Epidermal melanocyte (primary cell): ENCODE results near the gene MTHFSD.
A peak's percentile ranks its signal among the peaks of the same experiment; 100 is the strongest.

Source experiments
- DNase-seq: peaks from one replicate; pipeline ENCODE4 v3.0.0; 2011; ENCODE audit warnings: low spot score; ENCODE audit not compliant: insufficient read length

The MTHFSD gene

GRCh38 chr16:86584071-86584685, 29.1 kb upstream of the MTHFSD start:
- no peak for DNase-seq

DNA sequence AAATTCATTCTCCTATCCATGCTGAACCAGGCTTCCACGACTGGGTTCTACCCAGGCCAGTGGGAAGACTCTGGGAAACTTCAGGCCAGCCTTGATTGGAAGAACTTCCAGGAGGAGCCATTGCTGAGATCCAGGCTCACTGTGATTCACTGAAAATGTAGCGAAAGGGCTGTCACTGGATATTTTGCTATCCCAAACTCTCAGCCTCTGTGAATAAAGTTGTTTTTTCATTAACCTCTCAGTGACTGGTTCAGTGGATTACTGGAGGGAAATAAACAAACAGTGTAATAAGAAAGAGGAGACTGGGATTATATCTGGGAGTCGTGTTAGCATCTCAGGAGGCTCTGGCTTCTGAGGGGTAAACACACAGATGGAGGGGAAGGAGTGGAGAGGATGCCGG, 26.4 kb upstream of the MTHFSD start:
- DNase-seq, result no peak

DNA sequence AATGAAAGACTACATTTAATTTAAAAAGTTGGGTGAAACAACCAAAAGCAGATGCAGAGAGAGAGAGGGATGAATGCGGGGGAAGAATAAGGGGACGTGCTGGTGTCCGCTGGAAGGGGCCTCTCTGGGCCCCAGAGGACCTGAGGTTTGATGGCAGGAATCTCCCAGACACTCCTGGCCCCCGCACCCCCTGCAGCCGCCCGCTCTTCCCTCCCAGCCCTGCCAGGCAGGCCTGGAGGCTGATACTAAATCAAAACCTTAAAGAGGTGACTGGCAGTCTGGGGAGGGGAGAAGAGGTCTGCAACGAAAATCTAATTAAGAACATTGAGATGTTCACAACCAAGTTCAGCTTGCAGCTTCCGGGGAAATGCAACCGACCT, 25.7 kb upstream of the MTHFSD start:
- no peak for DNase-seq

GRCh38 chr16:86580063-86580790, 25.2 kb upstream of the MTHFSD start:
- no peak for DNase-seq

DNA sequence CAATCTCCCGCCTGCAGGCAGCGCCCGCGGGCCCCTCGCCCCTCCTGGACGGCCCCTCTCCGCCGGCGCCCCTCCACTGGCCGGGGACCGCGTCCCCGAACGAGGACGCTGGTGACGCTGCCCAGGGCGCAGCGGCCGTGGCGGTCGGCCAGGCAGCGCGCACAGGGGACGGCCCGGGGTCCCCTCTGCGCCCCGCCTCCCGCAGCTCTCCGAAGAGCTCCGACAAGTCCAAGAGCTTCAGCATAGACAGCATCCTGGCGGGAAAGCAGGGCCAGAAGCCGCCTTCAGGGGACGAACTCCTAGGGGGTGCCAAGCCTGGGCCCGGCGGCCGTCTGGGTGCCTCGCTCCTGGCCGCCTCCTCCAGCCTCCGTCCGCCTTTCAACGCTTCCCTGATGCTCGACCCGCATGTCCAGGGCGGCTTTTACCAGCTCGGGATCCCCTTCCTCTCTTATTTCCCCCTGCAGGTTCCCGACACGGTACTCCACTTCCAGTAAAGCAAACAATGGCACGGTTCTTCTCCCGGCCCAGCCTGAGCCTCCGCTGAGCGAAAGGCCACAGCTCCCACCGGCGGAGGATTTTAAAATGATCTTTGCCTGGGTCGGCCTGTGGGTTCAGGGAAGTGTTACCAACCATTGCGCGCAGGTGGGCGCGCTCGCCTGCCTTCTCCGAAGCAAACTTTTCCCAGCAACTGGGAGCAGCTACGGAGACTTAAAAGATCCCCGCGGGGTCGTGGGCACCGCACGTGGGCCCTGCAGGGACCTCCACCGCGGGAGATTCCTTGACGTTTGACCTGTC, 24.4 kb upstream of the MTHFSD start:
- DNase-seq, result no peak

DNA sequence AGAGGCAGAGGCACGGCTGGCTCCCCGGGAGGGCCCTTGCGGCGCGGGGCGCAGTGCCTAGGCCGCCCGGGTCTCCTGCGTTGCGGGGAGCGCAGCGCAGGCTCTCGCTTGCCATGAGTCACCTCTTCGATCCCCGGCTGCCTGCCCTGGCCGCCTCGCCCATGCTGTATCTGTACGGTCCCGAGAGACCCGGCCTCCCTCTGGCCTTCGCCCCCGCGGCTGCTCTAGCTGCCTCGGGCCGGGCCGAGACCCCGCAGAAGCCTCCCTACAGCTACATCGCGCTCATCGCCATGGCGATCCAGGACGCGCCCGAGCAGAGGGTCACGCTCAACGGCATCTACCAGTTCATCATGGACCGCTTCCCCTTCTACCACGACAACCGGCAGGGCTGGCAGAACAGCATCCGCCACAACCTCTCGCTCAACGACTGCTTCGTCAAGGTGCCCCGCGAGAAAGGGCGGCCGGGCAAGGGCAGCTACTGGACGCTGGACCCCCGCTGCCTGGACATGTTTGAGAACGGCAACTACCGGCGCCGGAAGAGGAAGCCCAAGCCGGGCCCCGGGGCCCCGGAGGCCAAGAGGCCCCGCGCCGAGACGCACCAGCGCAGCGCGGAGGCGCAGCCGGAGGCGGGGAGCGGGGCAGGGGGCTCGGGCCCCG, 23.7 kb upstream of the MTHFSD start:
- no peak for DNase-seq

DNA sequence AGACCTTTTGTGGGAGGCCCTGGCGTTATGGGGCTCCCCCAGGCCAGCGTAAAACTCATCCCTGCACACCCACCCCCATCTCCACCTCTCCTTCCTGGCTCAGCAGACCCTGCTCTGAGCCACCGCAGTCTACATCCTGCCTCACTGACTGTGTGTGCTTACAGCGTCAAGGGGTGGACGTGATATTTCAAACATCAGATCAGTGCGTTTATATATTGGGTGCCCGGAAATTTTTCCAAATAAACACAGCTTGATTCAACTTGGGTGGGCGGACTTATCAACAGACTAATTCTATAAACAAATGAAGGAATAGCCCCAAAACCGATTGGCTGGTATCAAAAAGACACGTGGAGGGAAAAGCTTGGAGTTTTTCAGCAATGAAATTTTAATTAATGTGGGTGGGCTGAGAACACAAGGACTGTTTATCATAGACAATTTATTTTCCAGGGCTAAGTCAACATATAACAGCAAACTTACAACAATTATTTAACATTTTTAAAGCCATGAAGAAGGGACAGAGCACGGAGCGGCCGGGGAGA, 23.1 kb upstream of the MTHFSD start, which contains the start of gene FOXL1:
Gene FOXL1 (plus strand): TSS at position 489 of the 539 bp plus-strand sequence. CDS start 175 bp downstream, outside the sequence.
- DNase-seq, result no peak

DNA sequence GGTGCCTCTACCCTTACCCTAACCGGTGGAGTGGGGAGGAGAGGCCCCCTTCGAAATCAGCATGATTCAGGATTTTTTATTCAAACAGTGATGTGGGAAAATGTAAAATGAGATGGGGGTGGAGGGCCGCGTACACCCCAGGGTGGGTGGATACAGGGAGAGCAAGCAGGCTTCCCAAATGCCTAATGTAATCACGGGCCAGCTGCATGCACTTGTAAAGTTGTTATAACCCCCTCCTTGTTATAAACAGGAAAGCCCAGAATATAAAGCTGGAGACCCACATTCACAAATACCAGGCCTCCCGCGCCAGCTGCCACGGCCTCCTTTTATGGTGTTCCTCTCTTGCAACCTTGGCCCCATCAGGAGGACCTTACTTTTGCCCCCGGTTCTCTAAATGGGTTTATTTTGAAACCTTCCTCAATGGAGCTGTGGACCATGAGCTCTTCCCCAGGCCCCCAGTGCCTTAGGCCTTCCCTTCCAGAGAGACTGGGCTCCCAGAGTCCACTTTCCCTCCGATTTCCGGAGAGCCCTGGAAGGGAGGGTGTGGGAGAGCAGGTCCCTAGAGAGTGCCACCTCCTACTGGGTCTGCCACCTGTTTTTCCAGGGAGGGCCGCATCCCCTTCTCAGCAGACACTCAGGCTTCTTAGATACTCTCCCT, 22.4 kb upstream of the MTHFSD start:
- no peak for DNase-seq

- no peak for DNase-seq
Measured at GRCh38 chr16:86576591-86577313, 21.7 kb upstream of the MTHFSD start.

GRCh38 chr16:86575754-86576557, 20.9 kb upstream of the MTHFSD start:
- peak; percentile 93 for DNase-seq

- DNase-seq, result no peak
Measured at GRCh38 chr16:86575095-86575685, 20.2 kb upstream of the MTHFSD start.

DNA sequence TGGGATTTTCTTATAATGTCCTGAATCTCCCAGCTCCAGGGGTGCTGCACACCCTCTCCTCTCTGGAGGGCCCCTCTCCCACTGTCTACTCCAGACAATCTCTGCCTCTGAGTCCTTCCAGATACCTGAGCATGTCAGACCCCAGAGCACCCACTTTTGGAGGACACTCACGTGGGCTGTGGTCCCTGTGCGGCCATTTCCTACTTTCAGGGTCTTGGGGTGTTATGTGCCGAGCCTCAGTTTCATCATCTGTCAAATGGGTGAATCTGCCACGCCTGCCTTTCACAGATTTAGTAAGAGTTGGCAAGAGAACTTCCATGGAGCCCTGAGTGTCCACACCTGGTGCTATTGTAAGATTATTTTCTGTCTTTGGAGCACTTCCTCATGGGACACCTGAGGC, 19.6 kb upstream of the MTHFSD start:
- DNase-seq, result no peak

- no peak for DNase-seq
Measured at GRCh38 chr16:86573646-86574508, 18.8 kb upstream of the MTHFSD start.

- no peak for DNase-seq
Measured at GRCh38 chr16:86573215-86573614, 18.2 kb upstream of the MTHFSD start.

DNA sequence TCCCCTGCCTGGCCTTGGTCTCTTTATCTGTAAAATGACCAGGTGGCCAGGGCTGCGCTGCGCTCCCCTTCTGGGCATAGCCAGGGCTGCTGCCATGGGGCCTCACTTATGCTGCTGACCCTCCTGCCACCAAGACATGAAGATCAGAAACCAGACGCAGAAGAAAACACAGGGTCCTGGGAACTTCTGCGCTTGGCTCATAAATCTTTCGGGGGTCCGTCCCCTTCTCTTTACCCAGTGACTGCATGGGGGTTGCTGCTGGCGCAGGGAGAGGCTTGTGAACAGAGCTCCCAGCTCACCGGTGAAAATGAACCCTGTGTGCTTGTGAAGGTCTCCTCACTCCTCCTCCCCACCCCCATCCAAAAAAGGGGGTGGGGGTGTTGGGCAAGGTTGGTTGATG, 17.6 kb upstream of the MTHFSD start:
- no peak for DNase-seq

DNA sequence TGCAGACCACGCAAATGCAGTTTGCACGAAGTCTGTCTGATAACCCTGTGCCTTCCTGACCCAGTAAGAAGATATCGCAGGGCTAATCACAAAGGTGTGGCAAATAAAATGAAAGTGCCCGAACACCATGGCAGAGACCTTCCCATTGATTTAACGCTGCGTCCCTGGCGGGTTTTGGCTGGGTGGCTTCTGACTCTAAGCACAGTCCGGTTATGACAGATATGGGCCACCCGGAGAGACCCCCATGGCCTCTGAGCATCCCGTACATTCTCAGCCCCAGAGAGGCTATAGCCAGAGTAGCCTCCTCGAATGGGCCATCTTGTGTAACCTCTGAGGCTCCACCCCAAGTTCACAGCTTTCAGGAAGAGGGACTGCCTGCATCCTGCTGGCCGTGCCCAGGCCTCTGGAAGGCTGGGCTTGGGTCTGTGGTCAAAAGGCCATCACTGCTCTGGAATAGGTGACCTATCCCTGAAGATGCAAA, 17.0 kb upstream of the MTHFSD start:
- no peak for DNase-seq

GRCh38 chr16:86571530-86571915, 16.5 kb upstream of the MTHFSD start:
- DNase-seq, result no peak
